Transverse colon (tissue), 4 donors: Measurements from ENCODE around the gene ACAN. TPM values are rescaled to one million over a fixed set of nuclear protein-coding genes. Genes with fewer than 3 reads are reported as not detected.

Experiments
- DNase-seq: peaks from one replicate; pipeline ENCODE4 v3.0.0-alpha.2; 2019
- H3K27ac ChIP-seq, 4 donors: fragments of 200-600 bp; sonication (generic); 2 replicates each; pipeline ENCODE4 v1.5.1; 2016 to 2018; ENCODE audit warnings: inconsistent platforms in 4 of 4
- H3K27me3 ChIP-seq: fragments of 200-600 bp; sonication (generic); 2 replicates; pipeline ENCODE4 v1.5.1; 2017; ENCODE audit warnings: inconsistent platforms
- H3K36me3 ChIP-seq, 4 donors: fragments of 200-600 bp; sonication (generic); 2 replicates each; pipeline ENCODE4 v1.5.1; 2017 to 2019; ENCODE audit warnings: inconsistent platforms in 4 of 4
- H3K4me1 ChIP-seq, 4 donors: fragments of 200-600 bp; sonication (generic); 2 replicates each; pipeline ENCODE4 v1.5.1; 2017 to 2020; ENCODE audit warnings: inconsistent platforms in 4 of 4
- H3K4me3 ChIP-seq, 4 donors: fragments of 200-600 bp; sonication (generic); 1 replicate in 1 of 4; 2 replicates in 3 of 4; pipeline versions ENCODE4 v1.5.1 to v1.6.1; 2017 to 2019; ENCODE audit warnings: inconsistent platforms in 4 of 4
- H3K9me3 ChIP-seq, 2 donors: fragments of 200-600 bp; sonication (generic); 2 replicates each; pipeline ENCODE4 v1.5.1; 2017 to 2019; ENCODE audit warnings: inconsistent platforms in 2 of 2
- EP300 ChIP-seq: sonication (generic); formaldehyde crosslinking; IDR thresholded peaks from one replicate; pipeline ENCODE4 v1.6.1; 2017; ENCODE audit warnings: antibody characterized with exemption, low read depth
- POLR2A ChIP-seq: fragments of 450-650 bp; IDR thresholded peaks from one replicate; pipeline ENCODE4 v1.6.1; 2016; ENCODE audit warnings: antibody characterized with exemption, mild to moderate bottlenecking, moderate library complexity
- POLR2AphosphoS5 ChIP-seq, 3 donors: sonication (generic); formaldehyde crosslinking; IDR thresholded peaks; one replicate each; pipeline ENCODE4 v1.6.1; 2016; ENCODE audit warnings: antibody characterized with exemption in 3 of 3
- WGBS, 2 donors: methylation state at CpG; one replicate each; pipeline ENCODE4 v1.1.5; 2018; ENCODE audit warnings: low coverage in 1 of 2; 5-methylcytosine and 5-hydroxymethylcytosine counted together
- in situ Hi-C, 4 donors: fragments of 200-750 bp; cut with MboI; loops; one replicate each; pipeline versions ENCODE4 v1.15.0 to v1.15.1; 2017; ENCODE audit warnings: low sequenced_read_pairs in 3 of 4, low pct_ligation_motif_present in 1 of 4, low pct_unique_long_range_greater_than_20kb in 1 of 4
- intact Hi-C: fragments of 100-400 bp; cut with DNase I; formaldehyde crosslinking; loops from one replicate; pipeline ENCODE4 v1.15.1; 2023; ENCODE audit warnings: low total_unique reads
- total RNA-seq, 4 donors: library from RNA; depleted of rRNA; stranded (reverse); fragments of >200 nt; gene quantifications; one replicate each; pipeline ENCODE4 v1.1.0, GENCODE V29; 2016
- TF ChIP-seq, protein P1 (sequence below), 5 experiments: fragments of 200-600 bp in 3 of 5; fragments of 450-650 bp in 2 of 5; sonication (generic) in 3 of 5; IDR thresholded peaks; 1 replicate in 2 of 5; 2 replicates in 3 of 5; pipeline ENCODE4 v1.5.1; 2016 to 2017; ENCODE audit warnings: antibody characterized with exemption in 5 of 5, inconsistent platforms in 3 of 5, mild to moderate bottlenecking in 2 of 5, moderate library complexity in 1 of 5

The ACAN gene
- total RNA-seq, 4 donors from 2014 or later, result 0.14 TPM; not detected in 3

DNA sequence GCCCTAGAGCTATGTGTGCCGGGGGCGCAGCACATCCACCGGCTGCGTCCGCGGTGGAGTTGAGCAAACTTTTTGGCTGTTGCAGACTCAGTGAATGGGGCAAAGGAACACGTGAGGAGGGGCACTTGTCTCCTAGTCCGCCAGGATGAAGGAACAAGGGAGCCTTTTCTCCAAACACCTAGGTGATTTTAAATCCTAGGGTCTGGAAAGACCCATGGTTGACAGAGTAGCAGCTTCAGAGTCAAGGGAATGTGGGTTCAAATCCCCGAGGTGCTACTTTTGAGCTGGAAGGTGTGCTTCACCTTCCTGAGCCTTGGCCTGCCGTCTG, 648 bp downstream of the ACAN start:
- Histone ChIP-seq H3K4me3 (no peak overlapping the region), H3K36me3 (no peaks in the 10 kb centered on the region), H3K4me1 (peaks cover 0 to 3% (median 0%) of the 10 kb centered on the region in 4 donors), H3K27ac (no peak overlapping the region), H3K27me3 (peaks cover 60% of the 10 kb centered on the region), H3K9me3 (no peaks in the 10 kb centered on the region)
- intact Hi-C loops, result no loop called here
- 22% methylated on average over 10 of the region's 10 CpGs; no CpG with 5 or more reads in 1 of the 2 donors for WGBS, 2 donors
- no peak for DNase-seq
- TF ChIP-seq POLR2AphosphoS5 (IDR thresholded peaks at IDR 0.05) (no peak), EP300 (no peak), POLR2A (no peak)
- TF ChIP-seq, protein P1, sequence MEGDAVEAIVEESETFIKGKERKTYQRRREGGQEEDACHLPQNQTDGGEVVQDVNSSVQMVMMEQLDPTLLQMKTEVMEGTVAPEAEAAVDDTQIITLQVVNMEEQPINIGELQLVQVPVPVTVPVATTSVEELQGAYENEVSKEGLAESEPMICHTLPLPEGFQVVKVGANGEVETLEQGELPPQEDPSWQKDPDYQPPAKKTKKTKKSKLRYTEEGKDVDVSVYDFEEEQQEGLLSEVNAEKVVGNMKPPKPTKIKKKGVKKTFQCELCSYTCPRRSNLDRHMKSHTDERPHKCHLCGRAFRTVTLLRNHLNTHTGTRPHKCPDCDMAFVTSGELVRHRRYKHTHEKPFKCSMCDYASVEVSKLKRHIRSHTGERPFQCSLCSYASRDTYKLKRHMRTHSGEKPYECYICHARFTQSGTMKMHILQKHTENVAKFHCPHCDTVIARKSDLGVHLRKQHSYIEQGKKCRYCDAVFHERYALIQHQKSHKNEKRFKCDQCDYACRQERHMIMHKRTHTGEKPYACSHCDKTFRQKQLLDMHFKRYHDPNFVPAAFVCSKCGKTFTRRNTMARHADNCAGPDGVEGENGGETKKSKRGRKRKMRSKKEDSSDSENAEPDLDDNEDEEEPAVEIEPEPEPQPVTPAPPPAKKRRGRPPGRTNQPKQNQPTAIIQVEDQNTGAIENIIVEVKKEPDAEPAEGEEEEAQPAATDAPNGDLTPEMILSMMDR (IDR thresholded peaks at IDR 0.05), result no peak
- in situ Hi-C loops, result no loop called here

DNA sequence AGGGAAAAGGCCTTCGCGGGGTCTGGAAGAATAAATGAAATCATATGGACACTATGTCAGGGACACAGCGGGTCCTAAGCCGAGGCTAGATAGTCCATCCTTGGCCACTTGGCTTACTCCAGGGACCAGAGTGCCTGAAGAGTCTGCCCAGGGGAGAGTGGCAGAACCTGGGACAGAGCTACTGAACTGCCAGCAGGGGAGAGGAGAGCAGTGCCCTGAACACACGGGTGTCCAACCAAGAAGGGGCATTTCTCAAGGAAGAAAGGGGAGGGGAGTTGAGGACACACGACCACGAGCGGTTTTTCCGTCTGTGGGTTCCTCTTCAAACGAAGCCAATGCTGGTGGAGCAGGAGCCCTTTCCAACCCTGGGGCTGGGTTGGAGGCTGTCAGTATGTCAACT, 1.0 kb downstream of the ACAN start:
- H3K9me3 ChIP-seq, result no peaks in the 10 kb centered on the region
- no peaks in the 10 kb centered on the region for H3K36me3 ChIP-seq
- intact Hi-C loops, result no loop called here
- no peak for DNase-seq
- TF ChIP-seq POLR2A (no peak), EP300 (no peak), POLR2AphosphoS5 (IDR thresholded peaks at IDR 0.05) (no peak)
- TF ChIP-seq, protein P1 (IDR thresholded peaks at IDR 0.05), result no peak
- peaks cover 0 to 3% (median 0%) of the 10 kb centered on the region in 4 donors for H3K4me1 ChIP-seq
- in situ Hi-C loops, result no loop called here
- H3K27ac ChIP-seq, result no peak overlapping the region
- no peak overlapping the region for H3K4me3 ChIP-seq
- WGBS, 2 donors, result 65% methylated on average over 10 of the region's 10 CpGs; no CpG with 5 or more reads in 1 of the 2 donors
- H3K27me3 ChIP-seq, result peaks cover 59% of the 10 kb centered on the region

- intact Hi-C loops, result no loop called here
- Histone ChIP-seq H3K27ac (no peak overlapping the region), H3K9me3 (no peaks in the 10 kb centered on the region), H3K36me3 (no peaks in the 10 kb centered on the region), H3K27me3 (peaks cover 59% of the 10 kb centered on the region), H3K4me3 (no peak overlapping the region), H3K4me1 (peaks cover 0 to 3% (median 0%) of the 10 kb centered on the region in 4 donors)
- TF ChIP-seq POLR2AphosphoS5 (IDR thresholded peaks at IDR 0.05) (no peak), EP300 (no peak), POLR2A (no peak)
- TF ChIP-seq, protein P1 (IDR thresholded peaks at IDR 0.05), result no peak
- 50 to 56% methylated on average over 9 of the region's 9 CpGs for WGBS, 2 donors
- DNase-seq, result no peak
- in situ Hi-C loops, result no loop called here
Measured at GRCh38 chr15:88805031-88805780, 2.0 kb downstream of the ACAN start.

DNA sequence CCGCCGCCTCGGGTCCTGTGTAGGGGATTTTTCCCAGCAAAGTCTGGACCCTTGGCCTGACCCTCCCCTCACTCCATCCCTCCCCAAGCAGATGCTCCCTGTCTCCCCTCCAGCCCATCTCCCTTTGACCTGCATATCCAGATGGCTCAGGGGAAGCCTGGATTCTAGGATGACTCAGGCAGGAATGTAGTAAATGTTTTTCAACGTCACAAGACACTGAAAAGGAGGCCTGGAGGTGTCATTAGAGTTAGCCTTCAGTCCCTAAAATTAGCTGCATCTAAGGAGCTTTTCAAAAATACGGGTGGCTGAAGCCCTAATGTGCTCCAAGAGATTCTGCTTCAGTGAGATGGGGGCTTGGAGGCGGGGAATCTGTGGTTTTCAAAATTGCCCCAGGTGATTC, 7.2 kb downstream of the ACAN start:
- H3K36me3 ChIP-seq, result no peaks in the 10 kb centered on the region
- no peak overlapping the region for H3K4me3 ChIP-seq
- TF ChIP-seq, protein P1 (IDR thresholded peaks at IDR 0.05), result no peak
- TF ChIP-seq POLR2AphosphoS5 (IDR thresholded peaks at IDR 0.05) (no peak), POLR2A (no peak), EP300 (no peak)
- WGBS, 2 donors, result 69% methylated on average over 6 of the region's 6 CpGs; no CpG with 5 or more reads in 1 of the 2 donors
- in situ Hi-C loops, result no loop called here
- H3K27ac ChIP-seq, result no peak overlapping the region
- H3K9me3 ChIP-seq, result no peaks in the 10 kb centered on the region
- peaks cover 21% of the 10 kb centered on the region for H3K27me3 ChIP-seq
- no peaks in the 10 kb centered on the region for H3K4me1 ChIP-seq
- intact Hi-C loops, result no loop called here
- DNase-seq, result no peak
